ENCODE measurements around the gene ZNF532.

DNA sequence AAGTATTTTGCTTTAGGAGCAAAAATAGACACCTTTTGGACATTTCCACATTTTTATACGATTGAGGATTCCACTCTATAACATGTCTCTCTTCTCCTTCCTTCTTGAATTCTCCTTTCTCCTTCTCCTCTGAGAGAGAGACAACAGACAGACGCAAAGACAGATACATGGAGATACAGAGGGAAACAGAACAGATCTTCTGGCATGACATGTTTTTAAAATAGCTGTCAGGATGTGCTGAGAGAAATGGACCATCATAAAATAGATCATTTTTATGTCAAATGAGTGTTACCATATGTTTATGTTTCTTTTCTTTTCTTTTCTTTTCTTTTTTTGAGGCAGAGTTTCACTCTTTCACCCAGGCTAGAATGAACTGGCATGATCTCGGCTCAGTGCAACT lies 44.4 kb upstream of the ZNF532 start:
- TF ChIP-seq, protein P1, sequence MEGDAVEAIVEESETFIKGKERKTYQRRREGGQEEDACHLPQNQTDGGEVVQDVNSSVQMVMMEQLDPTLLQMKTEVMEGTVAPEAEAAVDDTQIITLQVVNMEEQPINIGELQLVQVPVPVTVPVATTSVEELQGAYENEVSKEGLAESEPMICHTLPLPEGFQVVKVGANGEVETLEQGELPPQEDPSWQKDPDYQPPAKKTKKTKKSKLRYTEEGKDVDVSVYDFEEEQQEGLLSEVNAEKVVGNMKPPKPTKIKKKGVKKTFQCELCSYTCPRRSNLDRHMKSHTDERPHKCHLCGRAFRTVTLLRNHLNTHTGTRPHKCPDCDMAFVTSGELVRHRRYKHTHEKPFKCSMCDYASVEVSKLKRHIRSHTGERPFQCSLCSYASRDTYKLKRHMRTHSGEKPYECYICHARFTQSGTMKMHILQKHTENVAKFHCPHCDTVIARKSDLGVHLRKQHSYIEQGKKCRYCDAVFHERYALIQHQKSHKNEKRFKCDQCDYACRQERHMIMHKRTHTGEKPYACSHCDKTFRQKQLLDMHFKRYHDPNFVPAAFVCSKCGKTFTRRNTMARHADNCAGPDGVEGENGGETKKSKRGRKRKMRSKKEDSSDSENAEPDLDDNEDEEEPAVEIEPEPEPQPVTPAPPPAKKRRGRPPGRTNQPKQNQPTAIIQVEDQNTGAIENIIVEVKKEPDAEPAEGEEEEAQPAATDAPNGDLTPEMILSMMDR (IDR thresholded peaks at IDR 0.05; ENCODE audit: insufficient read depth, low read length), result no peak
- TF ChIP-seq POLR2AphosphoS5 (IDR thresholded peaks at IDR 0.05; ENCODE audit: low read depth), result no peak
- TF ChIP-seq, protein P2, sequence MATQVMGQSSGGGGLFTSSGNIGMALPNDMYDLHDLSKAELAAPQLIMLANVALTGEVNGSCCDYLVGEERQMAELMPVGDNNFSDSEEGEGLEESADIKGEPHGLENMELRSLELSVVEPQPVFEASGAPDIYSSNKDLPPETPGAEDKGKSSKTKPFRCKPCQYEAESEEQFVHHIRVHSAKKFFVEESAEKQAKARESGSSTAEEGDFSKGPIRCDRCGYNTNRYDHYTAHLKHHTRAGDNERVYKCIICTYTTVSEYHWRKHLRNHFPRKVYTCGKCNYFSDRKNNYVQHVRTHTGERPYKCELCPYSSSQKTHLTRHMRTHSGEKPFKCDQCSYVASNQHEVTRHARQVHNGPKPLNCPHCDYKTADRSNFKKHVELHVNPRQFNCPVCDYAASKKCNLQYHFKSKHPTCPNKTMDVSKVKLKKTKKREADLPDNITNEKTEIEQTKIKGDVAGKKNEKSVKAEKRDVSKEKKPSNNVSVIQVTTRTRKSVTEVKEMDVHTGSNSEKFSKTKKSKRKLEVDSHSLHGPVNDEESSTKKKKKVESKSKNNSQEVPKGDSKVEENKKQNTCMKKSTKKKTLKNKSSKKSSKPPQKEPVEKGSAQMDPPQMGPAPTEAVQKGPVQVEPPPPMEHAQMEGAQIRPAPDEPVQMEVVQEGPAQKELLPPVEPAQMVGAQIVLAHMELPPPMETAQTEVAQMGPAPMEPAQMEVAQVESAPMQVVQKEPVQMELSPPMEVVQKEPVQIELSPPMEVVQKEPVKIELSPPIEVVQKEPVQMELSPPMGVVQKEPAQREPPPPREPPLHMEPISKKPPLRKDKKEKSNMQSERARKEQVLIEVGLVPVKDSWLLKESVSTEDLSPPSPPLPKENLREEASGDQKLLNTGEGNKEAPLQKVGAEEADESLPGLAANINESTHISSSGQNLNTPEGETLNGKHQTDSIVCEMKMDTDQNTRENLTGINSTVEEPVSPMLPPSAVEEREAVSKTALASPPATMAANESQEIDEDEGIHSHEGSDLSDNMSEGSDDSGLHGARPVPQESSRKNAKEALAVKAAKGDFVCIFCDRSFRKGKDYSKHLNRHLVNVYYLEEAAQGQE (IDR thresholded peaks at IDR 0.05; ENCODE audit: insufficient replicate concordance, low read depth), result no peak
- no peak for TF ChIP-seq SPI1 (IDR thresholded peaks at IDR 0.05; ENCODE audit: borderline replicate concordance, low read depth)

Data from HL-60 (cell line).